Measurements from ENCODE around the gene CARS2.
"Not testable (repeated sequence)": the region's sequence is repeated elsewhere in the genome, so short reads cannot be mapped to it uniquely, and the experiment has no call there.

Gene CARS2

DNA sequence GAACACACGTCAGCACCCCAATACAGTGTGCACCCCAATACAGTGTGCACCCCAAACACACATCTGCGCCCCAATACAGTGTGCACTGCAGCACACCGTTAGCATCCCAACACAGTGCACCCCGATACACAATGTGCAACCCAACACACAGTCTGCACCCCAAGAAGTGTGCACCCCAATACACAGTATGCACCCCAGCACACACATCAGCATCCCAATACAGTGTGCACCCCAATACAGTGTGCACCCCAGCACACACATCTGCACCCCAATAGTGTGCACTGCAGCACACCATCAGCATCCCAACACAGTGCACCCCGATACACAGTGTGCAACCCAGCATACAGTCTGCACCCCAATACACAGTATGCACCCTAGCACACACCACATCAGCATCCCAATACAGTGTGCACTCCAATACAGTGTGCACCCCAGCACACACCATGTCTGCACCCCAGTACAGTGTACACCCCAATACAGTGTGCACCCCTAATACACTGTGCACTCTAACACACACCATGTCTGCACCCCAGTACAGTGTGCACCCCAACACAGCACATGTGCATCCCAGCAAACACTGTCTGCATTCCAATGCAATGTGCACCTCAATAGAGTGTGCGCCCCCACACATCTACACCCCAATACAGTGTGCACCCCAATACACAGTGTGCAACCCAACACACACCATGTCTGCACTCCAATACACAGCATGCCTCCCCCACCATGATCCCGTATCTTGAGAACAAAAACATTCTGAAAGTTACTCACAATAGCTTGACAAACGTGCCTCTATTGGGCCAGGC is 855 bp upstream of the CARS2 start:
- DNase-seq (ENCODE audit: low read depth in 2 of 2) = no peak

- no peak for DNase-seq (ENCODE audit: low read depth in 2 of 2)
Measured at GRCh38 chr13:110705356-110705825, 525 bp downstream of the CARS2 start.

GRCh38 chr13:110702591-110703526 is 3.1 kb downstream of the CARS2 start:
- no peak for DNase-seq (ENCODE audit: low read depth in 2 of 2)

DNA sequence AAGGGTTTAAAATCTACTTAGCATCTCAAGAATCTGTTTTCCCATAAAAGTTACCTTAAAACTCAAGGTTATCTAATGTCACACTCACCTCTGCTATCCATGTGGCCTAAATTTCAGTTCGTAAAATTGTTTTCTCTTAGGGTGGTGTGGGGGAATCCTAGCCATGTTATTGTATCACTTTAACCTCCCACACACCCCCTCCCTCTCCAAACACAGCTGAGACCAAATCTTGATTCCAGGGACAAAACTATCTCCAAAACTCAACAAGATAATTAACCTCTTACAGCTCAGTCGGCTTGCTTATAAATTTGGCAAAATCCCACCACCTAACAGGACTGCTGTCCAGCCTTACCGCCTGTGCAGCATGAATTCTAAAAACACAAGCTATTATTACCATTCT is 3.8 kb downstream of the CARS2 start:
- DNase-seq (ENCODE audit: low read depth in 2 of 2) = no peak

DNA sequence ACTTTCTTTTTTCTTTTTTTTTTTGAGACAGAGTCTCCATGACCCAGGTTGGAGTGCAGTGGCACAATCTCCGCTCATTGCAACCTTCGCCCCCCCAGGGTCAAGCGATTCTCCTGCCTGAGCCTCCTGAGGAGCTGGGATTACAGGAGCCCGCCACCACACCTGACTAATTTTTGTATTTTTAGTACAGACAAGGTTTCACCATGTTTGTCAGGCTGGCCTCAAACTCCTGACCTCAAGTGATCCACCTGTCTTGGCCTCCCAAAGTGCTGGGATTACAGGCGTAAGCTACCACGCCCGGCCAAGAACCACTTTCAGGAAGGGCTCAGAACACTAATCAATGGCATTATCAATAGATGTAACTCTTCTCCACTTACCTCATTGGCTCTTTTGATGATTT is 4.9 kb downstream of the CARS2 start:
- DNase-seq (ENCODE audit: low read depth in 2 of 2) = not testable (repeated sequence)

DNA sequence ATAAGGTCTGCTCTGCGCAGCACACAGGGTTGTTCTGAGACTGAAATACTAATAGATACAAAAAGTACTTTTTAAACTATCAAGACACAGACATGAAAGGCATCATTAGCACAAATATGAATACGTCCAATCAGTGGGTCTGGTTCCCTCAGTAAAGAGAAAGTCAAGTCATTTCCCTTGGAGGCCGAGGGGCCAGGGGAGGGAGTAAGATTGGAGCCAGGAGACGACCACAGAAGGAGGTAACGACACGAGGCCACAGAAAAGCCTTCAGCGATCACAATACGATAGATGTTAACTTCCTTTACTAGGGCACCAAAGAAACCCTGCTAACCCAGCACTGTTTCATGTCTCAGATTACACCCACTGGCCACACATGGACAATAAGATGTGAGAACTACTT is 5.3 kb downstream of the CARS2 start:
- no peak for DNase-seq (ENCODE audit: low read depth in 2 of 2)

- DNase-seq (ENCODE audit: low read depth in 2 of 2) = no peak
Measured at GRCh38 chr13:110700186-110700585, 5.7 kb downstream of the CARS2 start.

- DNase-seq (ENCODE audit: low read depth in 2 of 2) = no peak
Measured at GRCh38 chr13:110699148-110700145, 6.5 kb downstream of the CARS2 start.

DNA sequence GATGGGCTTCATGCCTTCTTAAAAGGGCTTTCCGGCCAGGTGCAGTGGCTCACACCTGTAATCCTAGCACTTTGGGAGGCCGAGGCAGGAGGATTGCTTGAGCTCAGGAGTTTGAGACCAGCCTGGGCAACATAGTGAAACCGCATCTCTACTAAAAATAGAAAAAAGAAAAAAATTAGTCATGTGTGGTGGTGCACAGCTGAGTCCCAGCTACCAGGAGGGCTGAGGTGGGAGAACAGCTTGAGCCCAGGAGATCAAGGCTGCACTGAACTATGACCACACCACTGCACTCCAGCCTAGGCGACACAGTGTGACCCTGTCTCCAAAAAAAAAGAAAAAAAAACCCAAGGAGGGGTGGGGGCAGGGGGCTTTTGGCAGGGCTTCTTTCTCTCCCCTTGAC is 7.2 kb downstream of the CARS2 start:
- no peak for DNase-seq (ENCODE audit: low read depth in 2 of 2)

GRCh38 chr13:110697842-110698241 is 8.1 kb downstream of the CARS2 start:
- no peak for DNase-seq (ENCODE audit: low read depth in 2 of 2)

- DNase-seq (ENCODE audit: low read depth in 2 of 2) = no peak
Measured at GRCh38 chr13:110696776-110697175, 9.1 kb downstream of the CARS2 start.

GRCh38 chr13:110695774-110696173 is 10.1 kb downstream of the CARS2 start:
- DNase-seq (ENCODE audit: low read depth in 2 of 2) = not testable (repeated sequence)

DNA sequence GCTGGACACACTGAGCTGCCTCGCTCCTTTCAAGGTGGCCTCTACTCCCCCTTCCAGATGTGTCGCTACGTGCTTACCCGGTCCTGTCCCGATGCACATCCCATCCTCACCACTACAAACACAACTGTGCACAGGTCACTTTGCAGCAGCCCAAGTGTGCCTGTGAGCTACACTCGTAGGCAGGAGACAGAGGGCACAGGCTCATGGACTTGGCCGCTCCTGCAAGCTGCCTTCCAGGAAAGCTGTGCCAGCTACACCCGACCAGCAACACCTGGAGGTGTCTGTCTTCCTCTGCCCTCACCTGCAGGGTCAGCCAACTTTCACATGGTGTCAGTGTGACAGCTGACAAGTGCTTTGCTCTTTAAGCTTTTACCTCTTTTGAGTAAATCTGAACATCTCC is 15.4 kb downstream of the CARS2 start:
- DNase-seq (ENCODE audit: low read depth in 2 of 2) = no peak

- no peak for DNase-seq (ENCODE audit: low read depth in 2 of 2)
Measured at GRCh38 chr13:110689711-110690110, 16.2 kb downstream of the CARS2 start.

DNA sequence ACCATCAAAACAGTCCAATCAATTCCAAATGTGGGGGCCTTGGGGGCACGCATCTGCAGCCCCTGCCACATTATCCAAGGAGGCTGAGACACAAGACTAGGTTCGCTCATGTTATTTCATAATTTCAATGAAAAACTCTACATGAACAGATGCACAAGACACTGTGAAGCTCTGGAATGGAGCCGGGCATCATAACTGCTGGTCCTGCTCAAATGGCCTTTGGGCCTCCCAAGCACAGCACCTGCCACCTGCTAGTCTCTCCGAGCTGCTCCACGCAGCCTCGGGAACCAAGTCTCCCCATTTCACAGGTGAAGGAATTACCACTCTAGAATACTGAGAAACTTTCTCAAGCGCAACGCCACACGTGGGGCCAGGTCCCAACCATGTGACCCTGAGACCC is 16.9 kb downstream of the CARS2 start:
- DNase-seq (ENCODE audit: low read depth in 2 of 2) = no peak

DNA sequence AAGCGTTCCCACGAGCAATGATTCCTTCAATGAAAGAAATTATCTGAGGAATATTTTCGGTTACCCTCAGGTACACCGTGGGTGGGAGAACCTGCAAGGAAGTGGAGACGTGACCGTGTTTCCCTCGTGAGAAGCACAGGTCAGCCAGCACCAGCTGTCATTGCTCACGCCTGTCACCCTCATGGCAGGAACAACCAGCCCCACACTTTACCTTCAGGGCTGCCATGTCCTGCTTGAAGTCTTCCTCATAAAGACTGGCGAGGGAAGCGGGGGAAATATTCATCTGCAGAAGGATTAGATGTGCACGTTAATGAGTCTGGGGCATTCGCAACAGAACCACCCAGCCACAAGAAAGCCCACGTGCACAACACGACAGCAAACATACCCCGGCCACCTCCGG is 18.2 kb downstream of the CARS2 start:
- DNase-seq (ENCODE audit: low read depth in 2 of 2) = no peak

DNA sequence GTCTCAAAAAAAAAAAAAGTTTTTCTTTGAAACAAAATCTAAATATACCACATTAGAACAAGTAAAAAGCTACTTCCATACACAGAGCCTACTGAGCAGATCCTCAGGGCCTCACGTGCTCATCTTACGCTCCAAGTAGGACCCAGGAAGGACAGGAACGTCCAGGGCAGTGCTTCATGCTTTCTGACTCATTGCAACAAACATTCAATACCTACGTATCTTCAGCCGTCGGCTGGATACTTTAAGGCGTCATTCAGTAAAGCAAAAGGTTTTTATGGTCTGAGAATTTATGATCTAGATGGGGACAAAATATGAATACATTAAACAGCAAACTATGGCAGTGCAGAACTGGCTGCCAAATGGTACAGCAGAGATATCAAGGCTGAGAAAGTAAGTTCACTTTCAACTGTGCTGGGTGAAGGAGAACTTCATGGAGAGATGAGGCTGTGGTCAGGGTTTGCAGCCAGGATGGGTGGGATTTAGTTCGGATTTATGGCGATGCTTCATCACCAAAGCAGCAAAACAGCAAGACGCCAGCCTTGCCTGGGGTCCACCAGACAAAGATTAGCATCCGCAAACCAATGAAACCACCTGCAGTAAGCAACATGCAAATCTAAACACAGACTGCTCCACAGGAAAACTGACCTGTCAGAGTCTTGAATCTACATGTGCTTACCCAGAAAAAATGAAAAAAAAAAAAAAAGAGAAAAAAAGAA is 20.5 kb downstream of the CARS2 start:
- DNase-seq (ENCODE audit: low read depth in 2 of 2) = no peak

- no peak for DNase-seq (ENCODE audit: low read depth in 2 of 2)
Measured at GRCh38 chr13:110684388-110685056, 21.4 kb downstream of the CARS2 start.

- DNase-seq (ENCODE audit: low read depth in 2 of 2) = no peak
Measured at GRCh38 chr13:110683921-110684320, 22.0 kb downstream of the CARS2 start.

DNA sequence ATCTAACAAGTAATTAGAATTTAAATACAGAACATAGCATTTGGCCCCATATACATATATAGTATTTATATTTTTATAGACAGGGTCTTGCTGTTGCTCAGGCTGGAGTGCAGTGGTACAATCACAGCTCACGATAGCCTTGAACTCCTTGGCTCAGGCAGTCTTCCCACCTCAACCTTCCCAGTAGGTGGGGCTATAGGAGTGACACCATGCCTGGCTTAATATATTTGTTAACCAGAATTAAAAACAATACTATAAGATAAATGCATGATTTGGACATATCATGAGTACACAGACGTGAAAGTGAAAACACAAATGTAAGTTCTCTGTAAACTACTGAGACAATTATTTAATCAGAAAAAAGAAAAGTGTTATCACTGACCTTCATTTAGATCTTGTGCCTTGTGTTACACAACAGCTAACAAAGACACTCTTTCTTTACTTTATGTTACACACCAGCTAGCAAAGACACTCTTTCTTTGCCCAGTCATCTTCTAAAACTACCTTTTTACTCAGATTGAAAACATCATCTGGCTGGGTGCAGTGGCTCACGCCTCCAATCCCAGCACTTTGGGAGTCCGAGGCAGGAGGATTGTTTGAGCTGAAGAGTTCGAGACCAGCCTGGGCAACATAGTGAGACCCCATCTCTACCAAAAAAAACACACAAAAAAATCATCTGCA is 22.6 kb downstream of the CARS2 start:
- no peak for DNase-seq (ENCODE audit: low read depth in 2 of 2)

Data from stimulated activated CD8-positive, alpha-beta memory T cell treated with anti-CD3 and anti-CD28 coated beads, Interleukin-7, amount 100 ng/mL, for 1 hour (primary cell).